Measurements from ENCODE around the gene ZC3H7B.

ZC3H7B gene

DNA sequence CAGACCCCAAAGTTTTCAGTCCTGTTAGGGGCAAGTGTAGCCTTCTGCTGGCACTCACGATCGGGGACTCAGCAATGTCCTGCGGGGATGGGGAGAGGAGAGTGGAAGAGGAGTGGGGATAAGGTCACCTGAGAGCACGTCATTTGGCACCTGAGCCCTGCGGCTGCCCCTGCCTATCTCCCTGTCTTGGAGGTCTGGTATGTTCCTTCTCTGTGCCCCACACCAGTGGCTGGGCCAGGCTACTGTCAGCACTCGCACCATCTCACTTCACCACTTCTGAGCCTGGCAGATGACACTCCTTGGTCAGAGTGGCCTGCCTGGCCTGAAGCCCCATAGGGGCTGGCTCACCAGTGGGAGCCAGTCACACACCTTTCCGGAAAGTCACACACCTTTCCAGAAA is 40.5 kb upstream of the ZC3H7B start:
- Histone ChIP-seq H2AFZ (ENCODE audit: low read length) (no peak overlapping the region), H3K9ac (ENCODE audit: low read length) (no peak overlapping the region), H3K36me3 (ENCODE audit: insufficient read depth, low read length) (peaks cover 99% of the 10 kb centered on the region)

DNA sequence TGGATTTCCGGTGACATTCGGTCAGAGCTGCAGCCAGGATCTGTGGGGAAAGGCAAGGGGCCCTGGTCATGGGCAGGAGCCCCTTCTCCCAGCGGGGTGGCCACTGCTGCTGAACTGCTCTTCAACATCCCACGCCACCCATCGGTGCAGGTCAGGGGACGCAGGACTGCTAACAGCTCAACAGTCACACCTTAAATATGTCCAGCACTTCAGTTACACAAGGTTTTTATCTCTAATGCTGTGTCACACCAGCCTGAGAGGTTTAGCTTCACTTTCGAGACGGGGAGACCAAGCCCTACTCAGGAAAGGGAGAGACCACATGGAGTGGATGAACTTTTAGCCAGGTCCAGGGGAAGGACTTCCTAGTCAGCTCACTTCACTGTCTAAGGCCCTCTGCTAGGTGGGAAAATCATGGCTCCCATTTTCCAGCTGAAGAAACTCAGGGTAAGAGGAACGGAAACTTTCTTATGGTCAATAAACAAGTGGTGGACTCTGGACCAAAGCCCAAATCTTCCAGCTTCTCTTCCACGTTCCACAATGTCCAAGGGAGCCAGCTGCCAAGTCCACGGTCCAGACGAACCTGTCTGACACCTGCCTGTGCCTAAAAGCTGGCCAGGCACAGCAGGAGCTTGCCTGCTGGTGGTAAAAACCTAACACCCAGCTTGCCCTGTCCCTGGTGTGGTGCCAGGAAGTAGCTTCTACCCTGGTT is 39.6 kb upstream of the ZC3H7B start:
- H2AFZ ChIP-seq (ENCODE audit: low read length), result no peak overlapping the region
- TF ChIP-seq, protein P1, sequence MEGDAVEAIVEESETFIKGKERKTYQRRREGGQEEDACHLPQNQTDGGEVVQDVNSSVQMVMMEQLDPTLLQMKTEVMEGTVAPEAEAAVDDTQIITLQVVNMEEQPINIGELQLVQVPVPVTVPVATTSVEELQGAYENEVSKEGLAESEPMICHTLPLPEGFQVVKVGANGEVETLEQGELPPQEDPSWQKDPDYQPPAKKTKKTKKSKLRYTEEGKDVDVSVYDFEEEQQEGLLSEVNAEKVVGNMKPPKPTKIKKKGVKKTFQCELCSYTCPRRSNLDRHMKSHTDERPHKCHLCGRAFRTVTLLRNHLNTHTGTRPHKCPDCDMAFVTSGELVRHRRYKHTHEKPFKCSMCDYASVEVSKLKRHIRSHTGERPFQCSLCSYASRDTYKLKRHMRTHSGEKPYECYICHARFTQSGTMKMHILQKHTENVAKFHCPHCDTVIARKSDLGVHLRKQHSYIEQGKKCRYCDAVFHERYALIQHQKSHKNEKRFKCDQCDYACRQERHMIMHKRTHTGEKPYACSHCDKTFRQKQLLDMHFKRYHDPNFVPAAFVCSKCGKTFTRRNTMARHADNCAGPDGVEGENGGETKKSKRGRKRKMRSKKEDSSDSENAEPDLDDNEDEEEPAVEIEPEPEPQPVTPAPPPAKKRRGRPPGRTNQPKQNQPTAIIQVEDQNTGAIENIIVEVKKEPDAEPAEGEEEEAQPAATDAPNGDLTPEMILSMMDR (IDR thresholded peaks at IDR 0.05; ENCODE audit: low read length), result no peak
- no peak for TF ChIP-seq EZH2 (IDR thresholded peaks at IDR 0.05; ENCODE audit: borderline replicate concordance, low read length)
- H3K9me3 ChIP-seq (ENCODE audit: low read length), result no peaks in the 10 kb centered on the region
- no peaks in the 10 kb centered on the region for H3K79me2 ChIP-seq (ENCODE audit: insufficient read depth, low read length)
- no peaks in the 10 kb centered on the region for H3K9me2 ChIP-seq (ENCODE audit: low read depth, low read length)
- no peak overlapping the region for H3K4me3 ChIP-seq (ENCODE audit: low read depth, low read length, poor library complexity, severe bottlenecking)
- H3K9ac ChIP-seq (ENCODE audit: low read length), result no peak overlapping the region
- H3K27ac ChIP-seq (ENCODE audit: low read depth, low read length, poor library complexity, severe bottlenecking), result no peak overlapping the region
- H3K4me1 ChIP-seq (ENCODE audit: insufficient read depth, low read length, severe bottlenecking), result no peaks in the 10 kb centered on the region
- H3K36me3 ChIP-seq (ENCODE audit: insufficient read depth, low read length), result peaks cover 98% of the 10 kb centered on the region
- H3F3A ChIP-seq (ENCODE audit: insufficient read depth, low read length), result no peaks in the 10 kb centered on the region
- no peaks in the 10 kb centered on the region for H3K27me3 ChIP-seq (ENCODE audit: insufficient read depth, low read length)
- no peaks in the 10 kb centered on the region for H4K20me1 ChIP-seq (ENCODE audit: insufficient read depth, low read length)
- H3K4me2 ChIP-seq (ENCODE audit: low read length), result no peak overlapping the region

More for the DNA sequence above, 40.5 kb upstream of the ZC3H7B start:
- no peaks in the 10 kb centered on the region for H3K27me3 ChIP-seq (ENCODE audit: insufficient read depth, low read length)
- no peaks in the 10 kb centered on the region for H3K9me3 ChIP-seq (ENCODE audit: low read length)
- no peak overlapping the region for H3K4me3 ChIP-seq (ENCODE audit: low read depth, low read length, poor library complexity, severe bottlenecking)
- no peak overlapping the region for H3K4me2 ChIP-seq (ENCODE audit: low read length)
- H3F3A ChIP-seq (ENCODE audit: insufficient read depth, low read length), result no peaks in the 10 kb centered on the region
- no peaks in the 10 kb centered on the region for H3K4me1 ChIP-seq (ENCODE audit: insufficient read depth, low read length, severe bottlenecking)
- H3K27ac ChIP-seq (ENCODE audit: low read depth, low read length, poor library complexity, severe bottlenecking), result no peak overlapping the region
- no peaks in the 10 kb centered on the region for H3K9me2 ChIP-seq (ENCODE audit: low read depth, low read length)
- no peak for TF ChIP-seq EZH2 (IDR thresholded peaks at IDR 0.05; ENCODE audit: borderline replicate concordance, low read length)
- TF ChIP-seq, protein P1 (IDR thresholded peaks at IDR 0.05; ENCODE audit: low read length), result no peak
- no peaks in the 10 kb centered on the region for H3K79me2 ChIP-seq (ENCODE audit: insufficient read depth, low read length)
- no peaks in the 10 kb centered on the region for H4K20me1 ChIP-seq (ENCODE audit: insufficient read depth, low read length)

DNA sequence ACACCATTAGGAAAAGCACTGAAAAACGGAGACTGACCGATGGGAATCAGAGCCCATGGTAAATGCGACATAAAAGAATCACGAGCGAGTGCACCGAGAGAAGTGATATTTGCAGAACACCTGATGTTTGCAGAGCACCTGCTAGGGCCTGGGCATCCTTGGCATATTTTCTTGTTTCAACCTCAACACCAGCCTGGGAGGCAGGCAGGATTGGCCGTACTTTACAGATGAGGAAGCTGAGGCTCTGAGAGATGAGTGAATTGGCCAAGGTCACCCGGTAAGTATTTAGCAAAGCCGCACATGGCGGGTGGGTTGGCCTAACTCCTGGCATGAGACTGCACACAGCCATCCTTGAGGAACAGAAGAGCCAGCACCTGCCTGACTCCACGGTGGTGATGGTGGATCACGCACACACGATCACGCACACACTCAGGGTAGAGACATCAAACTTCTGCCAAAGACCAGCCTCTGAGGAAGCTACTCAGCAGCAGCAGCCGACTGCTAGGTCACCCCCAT is 39.0 kb upstream of the ZC3H7B start:
- no peaks in the 10 kb centered on the region for H3K79me2 ChIP-seq (ENCODE audit: insufficient read depth, low read length)
- TF ChIP-seq, protein P1 (IDR thresholded peaks at IDR 0.05; ENCODE audit: low read length), result no peak
- TF ChIP-seq EZH2 (IDR thresholded peaks at IDR 0.05; ENCODE audit: borderline replicate concordance, low read length), result no peak
- peaks cover 96% of the 10 kb centered on the region for H3K36me3 ChIP-seq (ENCODE audit: insufficient read depth, low read length)
- H3K27ac ChIP-seq (ENCODE audit: low read depth, low read length, poor library complexity, severe bottlenecking), result no peak overlapping the region
- no peaks in the 10 kb centered on the region for H3K4me1 ChIP-seq (ENCODE audit: insufficient read depth, low read length, severe bottlenecking)
- no peaks in the 10 kb centered on the region for H3K27me3 ChIP-seq (ENCODE audit: insufficient read depth, low read length)
- no peaks in the 10 kb centered on the region for H3K9me2 ChIP-seq (ENCODE audit: low read depth, low read length)
- H3K9ac ChIP-seq (ENCODE audit: low read length), result no peak overlapping the region
- no peak overlapping the region for H2AFZ ChIP-seq (ENCODE audit: low read length)
- no peaks in the 10 kb centered on the region for H4K20me1 ChIP-seq (ENCODE audit: insufficient read depth, low read length)
- H3K4me3 ChIP-seq (ENCODE audit: low read depth, low read length, poor library complexity, severe bottlenecking), result no peak overlapping the region
- no peaks in the 10 kb centered on the region for H3K9me3 ChIP-seq (ENCODE audit: low read length)
- no peaks in the 10 kb centered on the region for H3F3A ChIP-seq (ENCODE audit: insufficient read depth, low read length)
- H3K4me2 ChIP-seq (ENCODE audit: low read length), result no peak overlapping the region

Data from OCI-LY1 (cell line).